ENCODE measurements around the gene BCL7A. TPM values are rescaled to one million over a fixed set of nuclear protein-coding genes. Genes with fewer than 3 reads are reported as not detected.
"Not testable (repeated sequence)": the region's sequence is repeated elsewhere in the genome, so short reads cannot be mapped to it uniquely, and the experiment has no call there.

Gene BCL7A
- total RNA-seq, 1 experiment from 2014 or later: 31.6 TPM

- ATAC-seq: no peak
- peaks cover 11% of the 10 kb centered on the region for H3K4me1 ChIP-seq (ENCODE audit: insufficient read depth, low read length)
- no peak overlapping the region for H2AFZ ChIP-seq (ENCODE audit: low read length)
- intact Hi-C loops (cut with micrococcal nuclease): no loop called here
- no peak for DNase-seq
- ChIA-PET CTCF (no interaction called here), POLR2A (ENCODE audit: unreplicated experiment) (no interaction called here)
- no peak overlapping the region for H3K27ac ChIP-seq (ENCODE audit: low read length)
- H4K20me1 ChIP-seq (ENCODE audit: low read length): peaks cover 23% of the 10 kb centered on the region; the same call in 1 of the 2 replicates
- H3K36me3 ChIP-seq (ENCODE audit: low read depth, low read length): peaks cover 2% of the 10 kb centered on the region; the same call in 1 of the 2 replicates
- TF ChIP-seq EZH2phosphoT487 (IDR thresholded peaks at IDR 0.05; ENCODE audit: borderline replicate concordance, low read length) (no peak), EZH2 (IDR thresholded peaks at IDR 0.05; ENCODE audit: low read length, unreplicated experiment) (no peak), CTCF (conservative IDR thresholded peaks at IDR 0.05; ENCODE audit: low read depth, low read length) (no peak)
- H3F3A ChIP-seq (ENCODE audit: low read length, unreplicated experiment): no peaks in the 10 kb centered on the region
- H3K27me3 ChIP-seq (ENCODE audit: low read length): no peaks in the 10 kb centered on the region
- no peak overlapping the region for H3K9ac ChIP-seq (ENCODE audit: low read length)
- no peaks in the 10 kb centered on the region for H3K9me3 ChIP-seq (ENCODE audit: low read length)
- no TSS peak for BruUV-seq (replicated peaks)
- no peaks in the 10 kb centered on the region for H3K9me2 ChIP-seq (replicated peaks; ENCODE audit: low read length)
- H3K79me2 ChIP-seq (ENCODE audit: low read length): peaks cover 88% of the 10 kb centered on the region
- no peak overlapping the region for H3K4me3 ChIP-seq (ENCODE audit: low read length)
- H3K4me2 ChIP-seq (ENCODE audit: low read length): no peak overlapping the region
Observed at GRCh38 chr12:122100568-122100967, 78.9 kb downstream of the BCL7A start.

GRCh38 chr12:122102331-122102730, 80.6 kb downstream of the BCL7A start:
- intact Hi-C loops (cut with micrococcal nuclease): no loop called here
- POLR2A ChIA-PET (ENCODE audit: unreplicated experiment): no interaction called here
- TF ChIP-seq EZH2phosphoT487 (IDR thresholded peaks at IDR 0.05; ENCODE audit: borderline replicate concordance, low read length): no peak
- TF ChIP-seq EZH2 (IDR thresholded peaks at IDR 0.05; ENCODE audit: low read length, unreplicated experiment): no peak
- TF ChIP-seq CTCF (conservative IDR thresholded peaks at IDR 0.05; ENCODE audit: low read depth, low read length): no peak

DNA sequence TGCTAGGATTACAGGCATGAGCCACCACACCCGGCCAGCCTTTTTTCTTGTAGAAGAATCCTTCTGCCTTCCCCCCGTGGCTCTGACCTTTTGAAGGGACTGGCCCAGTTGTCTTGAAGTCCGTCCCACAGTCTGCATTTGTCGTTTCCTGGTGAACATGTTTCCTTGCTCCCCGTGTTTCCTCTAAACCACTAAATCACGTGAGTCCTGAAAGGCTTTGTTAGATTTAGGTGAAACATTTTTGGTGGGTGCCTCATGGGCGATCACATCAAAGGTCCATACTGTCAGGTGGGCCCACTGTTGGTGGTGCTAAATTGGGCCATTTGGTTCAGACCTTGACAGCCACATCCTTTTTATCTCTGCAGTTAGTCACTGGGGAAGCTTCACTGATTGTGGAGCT, 83.2 kb downstream of the BCL7A start:
- Histone ChIP-seq H3K9me2 (replicated peaks; ENCODE audit: low read length) (no peaks in the 10 kb centered on the region), H3K27ac (ENCODE audit: low read length) (no peak overlapping the region), H3K36me3 (ENCODE audit: low read depth, low read length) (peaks cover 7% of the 10 kb centered on the region; the same call in 1 of the 2 replicates), H3K4me1 (ENCODE audit: insufficient read depth, low read length) (peaks cover 20% of the 10 kb centered on the region), H3K79me2 (ENCODE audit: low read length) (peaks cover 84% of the 10 kb centered on the region), H3K9ac (ENCODE audit: low read length) (no peak overlapping the region), H3K27me3 (ENCODE audit: low read length) (no peaks in the 10 kb centered on the region), H4K20me1 (ENCODE audit: low read length) (peaks cover 7% of the 10 kb centered on the region; the same call in 1 of the 2 replicates), H3K4me3 (ENCODE audit: low read length) (no peak overlapping the region), H2AFZ (ENCODE audit: low read length) (no peak overlapping the region), H3K4me2 (ENCODE audit: low read length) (no peak overlapping the region), H3K9me3 (ENCODE audit: low read length) (no peaks in the 10 kb centered on the region), H3F3A (ENCODE audit: low read length, unreplicated experiment) (peaks cover 5% of the 10 kb centered on the region)
- BruUV-seq (replicated peaks): no TSS peak
- intact Hi-C loops (cut with micrococcal nuclease): no loop called here
- TF ChIP-seq CTCF (conservative IDR thresholded peaks at IDR 0.05; ENCODE audit: low read depth, low read length) (no peak), EZH2 (IDR thresholded peaks at IDR 0.05; ENCODE audit: low read length, unreplicated experiment) (no peak), EZH2phosphoT487 (IDR thresholded peaks at IDR 0.05; ENCODE audit: borderline replicate concordance, low read length) (no peak)
- no peak for ATAC-seq
- ChIA-PET POLR2A (ENCODE audit: unreplicated experiment) (no interaction called here), CTCF (no interaction called here)
- DNase-seq: no peak

More at GRCh38 chr12:122102331-122102730, 80.6 kb downstream of the BCL7A start:
- Histone ChIP-seq H3K4me2 (ENCODE audit: low read length) (no peak overlapping the region), H3K4me3 (ENCODE audit: low read length) (no peak overlapping the region), H3K36me3 (ENCODE audit: low read depth, low read length) (peaks cover 2% of the 10 kb centered on the region; the same call in 1 of the 2 replicates), H3K27ac (ENCODE audit: low read length) (no peak overlapping the region), H3K4me1 (ENCODE audit: insufficient read depth, low read length) (peaks cover 17% of the 10 kb centered on the region), H3K9ac (ENCODE audit: low read length) (no peak overlapping the region), H4K20me1 (ENCODE audit: low read length) (peaks cover 20% of the 10 kb centered on the region; the same call in 1 of the 2 replicates), H3K79me2 (ENCODE audit: low read length) (peaks cover 89% of the 10 kb centered on the region), H3K9me3 (ENCODE audit: low read length) (no peaks in the 10 kb centered on the region), H2AFZ (ENCODE audit: low read length) (no peak overlapping the region), H3K27me3 (ENCODE audit: low read length) (no peaks in the 10 kb centered on the region), H3F3A (ENCODE audit: low read length, unreplicated experiment) (no peaks in the 10 kb centered on the region), H3K9me2 (replicated peaks; ENCODE audit: low read length) (no peaks in the 10 kb centered on the region)
- BruUV-seq (replicated peaks): no TSS peak
- CTCF ChIA-PET: no interaction called here
- ATAC-seq (no peak), DNase-seq (no peak)

DNA sequence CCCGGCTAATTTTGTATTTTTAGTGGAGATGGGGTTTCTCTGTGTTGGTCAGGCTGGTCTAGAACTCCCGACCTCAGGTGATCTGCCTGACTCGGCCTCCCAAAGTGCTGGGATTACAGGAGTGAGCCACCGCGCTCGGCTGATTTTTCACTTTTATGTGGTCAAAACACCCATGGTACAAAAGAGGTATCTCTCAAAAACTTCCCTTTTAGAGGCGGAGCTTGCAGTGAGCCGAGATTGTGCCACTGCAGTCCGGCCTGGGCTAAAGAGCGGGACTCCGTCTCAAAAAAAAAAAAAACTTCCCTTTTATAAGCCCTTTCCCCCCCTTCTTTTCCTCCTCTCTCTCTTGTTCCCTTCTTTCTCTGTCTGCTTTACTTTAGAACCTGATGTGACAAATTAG, 83.8 kb downstream of the BCL7A start:
- H3K27me3 ChIP-seq (ENCODE audit: low read length); H3K36me3 ChIP-seq (ENCODE audit: low read depth, low read length); DNase-seq; H3K9me2 ChIP-seq (replicated peaks; ENCODE audit: low read length); BruUV-seq (replicated peaks); POLR2A ChIA-PET (ENCODE audit: unreplicated experiment); H3K9me3 ChIP-seq (ENCODE audit: low read length); ATAC-seq; H3K4me2 ChIP-seq (ENCODE audit: low read length); CTCF ChIA-PET; H3K9ac ChIP-seq (ENCODE audit: low read length); intact Hi-C loops (cut with micrococcal nuclease); H2AFZ ChIP-seq (ENCODE audit: low read length); H3F3A ChIP-seq (ENCODE audit: low read length, unreplicated experiment); H4K20me1 ChIP-seq (ENCODE audit: low read length); H3K4me3 ChIP-seq (ENCODE audit: low read length); H3K27ac ChIP-seq (ENCODE audit: low read length): not testable (repeated sequence)
- Histone ChIP-seq H3K79me2 (ENCODE audit: low read length) (peaks cover 84% of the 10 kb centered on the region), H3K4me1 (ENCODE audit: insufficient read depth, low read length) (peaks cover 20% of the 10 kb centered on the region)
